HG03571 (cell line): ENCODE results near the gene TNS3.

Experiments
- ATAC-seq: cut with Tn5 transposase; IDR thresholded peaks from one replicate; pipeline ENCODE4 v1.9.1; 2021; ENCODE audit not compliant: unreplicated experiment

TNS3 gene

DNA sequence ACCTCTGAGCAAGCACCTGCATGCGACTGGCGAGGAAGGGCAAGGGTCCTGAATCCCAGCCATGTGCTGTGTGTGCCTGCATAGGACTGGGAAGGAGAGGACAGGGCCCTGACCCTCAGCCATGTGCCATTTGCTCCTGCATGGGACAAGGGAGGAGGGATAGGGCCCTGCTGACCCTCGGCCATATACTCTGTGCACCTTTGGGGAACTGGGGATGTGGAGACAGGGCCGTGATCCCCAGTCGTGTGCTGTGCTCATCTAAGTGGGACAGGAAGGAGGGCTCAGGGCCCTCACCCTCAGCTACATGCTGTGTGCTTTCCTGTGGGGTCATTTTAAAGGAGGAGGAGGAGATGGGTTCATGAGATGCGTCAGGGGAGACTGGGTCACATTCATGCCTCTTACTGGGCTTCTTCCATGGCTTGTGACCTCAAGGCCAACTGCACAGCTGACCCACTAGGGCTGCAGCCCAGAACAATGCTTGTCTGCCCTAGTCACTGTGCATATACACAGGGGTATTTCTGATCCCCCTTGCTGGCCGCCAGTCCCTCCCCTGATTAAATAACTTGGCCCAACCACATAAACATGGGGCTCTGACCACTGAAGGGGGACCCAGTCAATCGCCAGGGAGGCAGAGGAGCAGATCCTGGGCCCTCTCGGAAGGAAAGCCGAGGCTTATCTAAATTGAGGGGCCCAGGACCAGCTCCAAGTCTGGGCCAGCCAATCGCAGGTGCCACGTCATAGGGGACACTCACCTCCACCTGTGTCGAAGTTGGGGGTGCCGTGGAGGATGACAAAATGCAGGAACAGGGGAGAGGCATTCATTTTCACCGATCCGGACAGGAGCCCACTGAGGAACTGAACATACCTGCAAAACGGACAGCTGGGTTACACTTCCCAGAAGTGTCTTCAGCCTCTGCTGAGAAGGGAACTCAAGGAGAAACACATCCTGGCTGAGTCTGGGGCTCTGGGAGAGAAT is 167.3 kb downstream of the TNS3 start:
- no peak for ATAC-seq

DNA sequence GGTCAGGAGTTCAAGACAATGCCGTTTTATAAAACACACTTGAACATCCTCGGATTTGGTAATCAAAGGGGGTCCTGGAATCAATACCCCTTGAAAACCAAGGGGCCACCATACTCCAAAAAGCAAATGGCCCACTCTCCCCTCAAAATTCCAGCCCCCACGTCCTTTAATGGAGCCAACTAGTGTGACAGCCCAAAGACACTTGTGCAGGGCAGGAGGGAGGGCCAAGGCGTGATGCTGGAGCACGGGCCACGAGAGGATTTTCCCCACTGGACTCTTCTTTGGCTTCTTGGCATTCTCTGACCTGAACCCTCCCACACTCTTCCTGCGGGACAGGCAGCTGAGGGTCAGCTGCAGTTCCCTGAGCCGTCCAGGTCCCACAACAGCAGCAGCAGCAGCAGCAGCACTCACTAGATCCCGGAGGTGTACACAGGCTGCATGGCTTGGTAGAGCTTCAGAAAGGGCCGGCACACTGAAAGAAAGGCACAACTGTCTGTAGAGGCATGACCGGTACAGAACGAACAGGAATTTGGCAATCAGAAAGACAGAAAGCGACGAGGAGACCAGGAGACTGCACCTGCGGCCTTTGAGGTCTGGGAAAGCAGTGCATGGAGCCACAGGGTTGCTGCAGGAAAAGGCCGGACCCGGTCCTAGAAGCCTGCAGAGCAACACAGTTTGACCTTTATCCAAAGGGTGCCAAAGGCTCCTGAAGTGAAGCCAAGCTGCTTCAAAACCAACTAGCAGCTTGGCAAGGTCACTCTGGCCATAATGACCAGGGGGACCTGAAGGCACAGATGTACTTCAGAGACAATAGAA is 168.2 kb downstream of the TNS3 start:
- ATAC-seq: no peak

DNA sequence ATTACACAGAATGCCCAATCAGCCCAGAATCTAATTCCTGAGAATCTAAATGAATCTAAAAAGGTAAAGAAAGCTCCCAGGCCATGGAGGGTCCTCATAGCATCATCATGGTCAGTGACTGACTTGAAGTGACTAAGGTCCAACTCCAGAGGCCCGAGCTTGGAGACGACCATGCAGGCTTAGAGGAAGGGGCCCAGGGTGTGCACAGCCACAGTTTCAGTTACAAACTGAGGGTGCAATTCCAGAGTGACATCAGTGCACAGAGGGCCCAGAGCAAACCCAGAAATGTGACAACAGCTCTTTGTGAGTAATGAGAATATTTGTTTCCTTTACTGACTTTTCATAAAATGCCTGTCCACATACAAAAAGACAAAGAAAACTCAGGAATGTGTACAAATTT is 170.0 kb downstream of the TNS3 start:
- no peak for ATAC-seq

DNA sequence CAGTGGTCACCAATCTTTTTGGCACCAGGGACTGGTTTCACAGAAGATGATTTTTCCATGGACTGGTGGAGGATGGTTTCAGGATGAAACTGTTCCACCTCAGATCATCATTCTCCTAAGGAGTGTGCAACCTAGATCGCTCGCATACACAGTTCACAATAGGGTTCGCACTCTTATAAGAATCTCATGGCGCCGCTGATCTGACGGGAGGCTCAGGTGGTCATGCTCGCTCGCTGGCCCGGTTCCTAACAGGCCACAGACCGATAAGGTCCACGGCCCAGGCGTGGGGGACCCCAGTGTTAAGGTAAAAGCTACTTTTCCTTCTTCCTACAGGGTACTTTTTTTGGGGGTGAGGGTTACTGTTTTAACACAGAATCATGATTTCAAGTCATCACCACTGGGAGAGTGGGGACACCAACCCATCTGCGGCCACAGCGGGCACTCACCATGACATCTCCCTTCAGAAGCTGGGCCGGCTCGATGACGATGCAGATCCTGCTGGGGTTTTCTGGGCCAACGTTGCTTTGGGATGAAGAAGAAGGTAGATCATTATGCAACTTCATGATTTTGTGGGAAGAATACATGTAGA is 170.5 kb downstream of the TNS3 start:
- ATAC-seq: no peak

DNA sequence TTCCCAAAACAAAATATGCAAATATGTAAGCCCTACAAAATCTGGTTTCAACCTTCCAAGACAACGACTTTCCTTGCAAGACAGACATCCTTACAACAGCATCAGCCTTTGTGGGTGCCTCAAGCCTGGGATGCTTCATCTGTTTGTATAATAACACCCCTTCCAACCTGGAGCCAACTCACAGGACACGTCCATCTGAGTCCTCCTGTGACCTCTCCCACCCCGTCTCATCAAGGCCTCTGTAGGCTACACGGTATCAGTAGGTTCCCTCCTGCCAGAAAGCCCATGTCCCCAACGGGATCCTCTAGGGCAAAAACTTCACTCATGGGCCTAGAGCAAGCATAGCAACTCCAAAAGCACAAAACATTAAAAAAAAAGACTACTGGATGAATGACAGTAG is 173.2 kb downstream of the TNS3 start:
- ATAC-seq: no peak

DNA sequence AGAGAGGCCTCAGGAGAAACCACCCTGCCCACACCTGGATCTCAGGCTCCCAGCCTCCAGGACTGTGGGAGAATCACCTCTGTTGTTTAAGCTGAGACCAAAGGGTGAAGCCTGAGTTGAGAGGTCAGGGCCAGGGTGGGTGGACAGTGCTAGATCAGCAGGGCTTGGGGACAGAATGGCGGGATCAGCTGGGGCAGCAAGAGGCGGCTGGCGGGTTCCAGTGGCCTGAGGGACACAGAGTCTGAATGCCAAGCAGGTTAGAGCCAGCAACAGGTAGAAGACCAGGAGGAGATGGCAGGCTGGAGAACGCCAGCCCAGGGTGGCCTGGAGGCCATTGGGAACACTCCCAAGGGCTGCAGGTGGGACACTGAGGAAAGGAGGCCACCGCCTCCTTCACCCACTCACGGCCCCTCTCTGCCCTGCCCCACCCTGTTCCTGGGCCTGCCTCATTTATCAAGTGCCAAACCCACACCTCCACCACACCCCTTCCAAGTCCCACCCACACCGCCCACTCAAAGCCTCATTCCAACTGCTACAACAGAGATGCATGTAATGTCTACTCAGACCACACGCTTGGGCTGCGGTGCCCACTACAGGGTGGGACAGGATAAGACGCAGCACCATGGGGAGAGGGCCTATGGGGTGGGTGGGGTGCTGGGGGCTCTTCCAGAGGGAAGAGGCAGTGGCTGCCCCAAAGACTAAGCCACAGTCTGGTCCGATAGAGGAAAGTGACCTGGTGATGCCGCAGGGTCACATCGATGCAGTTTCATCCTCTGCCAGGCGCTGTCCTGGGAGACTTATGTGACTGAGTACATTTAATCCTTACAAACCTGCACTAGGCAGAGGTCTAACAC is 173.9 kb downstream of the TNS3 start:
- ATAC-seq: no peak

DNA sequence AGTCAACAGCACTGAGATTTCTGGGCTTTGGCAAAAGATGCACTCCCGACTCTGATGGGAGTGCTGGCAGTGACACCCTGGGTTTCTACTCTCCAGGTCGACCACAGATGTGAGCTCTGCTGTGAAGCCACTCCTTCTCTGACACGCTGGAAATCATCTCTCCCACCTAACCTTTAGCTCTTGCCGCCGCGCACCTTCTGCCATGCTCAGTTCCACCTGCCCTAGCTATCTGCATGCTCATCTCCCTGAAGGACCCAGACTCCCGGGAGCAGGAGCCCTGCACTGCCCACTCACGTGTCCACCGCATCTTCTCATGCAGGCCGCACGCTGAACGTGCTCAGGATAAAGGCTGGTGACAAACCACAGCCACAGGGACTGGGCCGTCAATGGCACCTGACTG is 174.8 kb downstream of the TNS3 start:
- no peak for ATAC-seq

DNA sequence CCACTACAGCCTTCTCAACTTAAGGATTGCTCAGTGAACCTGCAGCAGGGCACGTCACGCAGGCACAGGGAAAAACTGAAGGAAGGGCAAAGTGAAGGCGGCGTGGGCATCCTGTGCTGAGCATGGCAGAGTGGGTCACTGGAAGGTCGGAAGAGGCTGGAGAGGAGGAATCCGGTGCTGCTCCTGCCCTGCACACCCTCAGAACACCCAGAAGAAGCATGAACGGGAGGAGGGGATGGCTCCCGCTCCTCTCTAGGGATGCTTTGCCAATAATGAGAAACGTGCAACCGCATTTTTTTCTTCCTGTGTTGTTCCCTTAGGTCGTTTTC is 175.1 kb downstream of the TNS3 start:
- ATAC-seq: no peak

DNA sequence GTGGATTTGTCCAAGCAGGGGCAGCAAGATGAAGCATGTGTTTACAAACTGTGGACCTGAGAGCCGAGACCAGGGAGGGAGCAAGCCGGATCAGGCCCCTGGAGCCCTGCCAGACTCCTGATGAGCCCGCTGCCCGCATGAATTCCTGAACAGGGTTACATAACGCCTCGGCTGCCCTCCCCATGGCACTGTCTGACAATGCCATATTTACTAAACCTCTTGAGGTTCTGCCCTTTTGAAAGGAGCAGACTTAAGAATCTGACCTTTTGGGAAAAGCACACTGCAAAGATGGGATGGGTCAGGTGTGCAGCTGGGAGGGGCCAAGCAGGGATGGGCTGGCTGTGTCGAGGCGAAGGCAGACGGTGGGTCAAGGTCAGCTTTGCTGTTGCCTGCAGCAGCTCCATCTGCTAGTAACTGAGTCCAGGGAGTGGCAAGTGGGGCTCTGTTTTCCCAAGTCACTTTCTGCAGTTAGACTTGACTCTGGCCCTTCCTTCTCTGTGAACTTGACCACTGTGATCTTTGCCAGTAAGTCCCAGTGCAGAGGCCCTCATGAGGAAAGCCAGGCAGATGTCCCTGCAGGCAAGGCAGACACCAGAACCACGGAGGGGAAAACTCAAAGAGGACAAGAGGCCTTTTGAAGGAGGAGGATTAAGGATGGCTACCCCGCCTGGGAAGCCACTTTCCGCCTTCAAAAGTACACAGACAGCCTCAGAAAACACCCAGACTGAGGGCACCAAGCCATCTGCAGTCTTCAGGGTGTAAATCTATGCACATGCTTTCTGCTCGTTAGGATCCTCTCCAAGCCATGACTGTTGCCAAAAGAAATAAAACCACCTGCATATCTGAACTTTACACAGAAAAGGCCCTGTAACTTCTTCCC is 175.8 kb downstream of the TNS3 start:
- ATAC-seq: no peak

DNA sequence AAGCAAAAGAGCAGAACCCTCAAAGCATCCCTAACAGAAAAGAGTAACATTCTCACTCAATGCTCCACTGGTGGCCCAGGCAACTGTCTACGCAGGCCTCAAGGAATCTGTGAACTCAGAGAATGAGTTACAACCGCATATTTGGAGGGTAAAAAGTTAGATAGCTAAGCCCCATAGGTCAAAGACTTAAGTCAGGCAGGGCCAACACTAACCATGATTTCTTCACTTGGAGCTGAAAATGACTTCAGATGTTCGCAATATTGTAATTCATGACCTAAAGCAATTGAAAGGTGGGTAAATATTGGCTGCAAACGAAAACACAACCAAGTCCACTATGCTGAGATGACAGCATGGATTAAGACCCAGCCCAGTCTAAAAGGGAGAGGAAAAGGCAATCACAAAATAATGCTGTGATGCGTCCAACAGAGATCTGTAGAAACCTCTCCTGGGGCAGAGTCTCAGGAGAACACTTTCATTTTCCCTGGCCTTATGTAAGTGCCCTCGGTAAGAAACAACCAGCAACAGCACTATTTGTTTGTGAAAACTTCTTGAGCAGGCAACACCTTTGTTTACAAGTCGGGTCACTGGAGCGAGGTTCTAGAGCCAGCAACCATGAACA is 176.5 kb downstream of the TNS3 start:
- no peak for ATAC-seq

DNA sequence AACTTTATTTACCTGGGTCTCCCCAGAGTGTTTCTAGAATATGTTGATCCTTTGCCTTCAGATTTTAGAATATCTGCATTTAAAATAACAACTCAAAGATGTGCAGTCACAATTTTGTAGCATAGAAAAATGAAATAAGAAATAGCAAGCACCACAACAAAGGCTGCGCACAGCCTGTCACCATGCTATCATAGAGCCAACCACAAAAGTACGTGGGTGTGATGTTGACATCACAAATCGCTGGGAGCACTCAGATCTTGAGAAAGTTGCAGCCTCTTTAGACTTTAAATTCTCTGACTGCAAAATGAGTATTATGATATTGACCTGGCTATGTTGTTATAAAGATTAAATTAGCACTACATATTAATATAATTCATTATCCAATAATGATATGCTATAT is 177.9 kb downstream of the TNS3 start:
- ATAC-seq: no peak

DNA sequence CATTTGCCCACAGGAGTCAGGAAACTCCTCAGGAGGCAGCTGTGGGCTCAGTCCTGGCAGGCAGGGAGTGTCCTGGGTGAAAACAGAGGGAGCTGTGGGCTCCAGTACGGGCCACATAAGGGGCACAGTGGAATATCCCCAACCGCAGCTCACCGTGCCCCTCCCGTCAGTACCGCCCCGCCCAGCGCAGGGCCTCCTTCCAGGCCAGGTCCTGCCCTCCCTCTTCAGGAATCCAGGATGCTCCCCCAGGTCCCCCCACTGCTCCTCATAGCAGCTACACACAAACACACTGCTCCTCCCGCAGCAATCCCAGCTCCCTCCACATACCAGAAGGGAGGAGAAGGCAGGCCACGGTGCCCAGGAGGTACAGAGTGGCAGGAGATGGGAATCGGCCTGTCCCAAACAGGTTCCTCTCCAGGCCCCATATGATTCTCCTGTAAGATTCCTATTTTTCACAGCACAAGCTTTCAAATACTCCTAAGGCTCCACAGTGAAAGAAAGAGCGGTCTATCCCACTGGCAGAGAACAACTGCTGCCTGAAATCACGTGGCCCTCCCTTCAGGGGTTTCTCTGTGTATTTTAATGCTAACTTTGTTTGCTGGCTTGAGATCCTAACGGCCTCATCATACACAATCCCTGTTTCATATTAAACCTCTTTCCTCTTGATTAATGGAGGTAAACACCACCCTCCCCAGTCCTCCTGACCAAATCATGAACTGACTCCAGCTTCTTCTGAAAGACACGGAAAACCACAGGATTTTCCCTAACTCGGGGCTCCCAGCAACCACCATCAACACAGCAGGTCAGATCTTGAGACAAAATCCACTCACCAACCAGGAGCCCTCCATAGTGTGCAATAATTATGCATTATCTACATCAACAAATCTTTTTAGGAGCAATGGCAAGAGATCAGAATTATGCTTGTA is 178.7 kb downstream of the TNS3 start:
- ATAC-seq: no peak

DNA sequence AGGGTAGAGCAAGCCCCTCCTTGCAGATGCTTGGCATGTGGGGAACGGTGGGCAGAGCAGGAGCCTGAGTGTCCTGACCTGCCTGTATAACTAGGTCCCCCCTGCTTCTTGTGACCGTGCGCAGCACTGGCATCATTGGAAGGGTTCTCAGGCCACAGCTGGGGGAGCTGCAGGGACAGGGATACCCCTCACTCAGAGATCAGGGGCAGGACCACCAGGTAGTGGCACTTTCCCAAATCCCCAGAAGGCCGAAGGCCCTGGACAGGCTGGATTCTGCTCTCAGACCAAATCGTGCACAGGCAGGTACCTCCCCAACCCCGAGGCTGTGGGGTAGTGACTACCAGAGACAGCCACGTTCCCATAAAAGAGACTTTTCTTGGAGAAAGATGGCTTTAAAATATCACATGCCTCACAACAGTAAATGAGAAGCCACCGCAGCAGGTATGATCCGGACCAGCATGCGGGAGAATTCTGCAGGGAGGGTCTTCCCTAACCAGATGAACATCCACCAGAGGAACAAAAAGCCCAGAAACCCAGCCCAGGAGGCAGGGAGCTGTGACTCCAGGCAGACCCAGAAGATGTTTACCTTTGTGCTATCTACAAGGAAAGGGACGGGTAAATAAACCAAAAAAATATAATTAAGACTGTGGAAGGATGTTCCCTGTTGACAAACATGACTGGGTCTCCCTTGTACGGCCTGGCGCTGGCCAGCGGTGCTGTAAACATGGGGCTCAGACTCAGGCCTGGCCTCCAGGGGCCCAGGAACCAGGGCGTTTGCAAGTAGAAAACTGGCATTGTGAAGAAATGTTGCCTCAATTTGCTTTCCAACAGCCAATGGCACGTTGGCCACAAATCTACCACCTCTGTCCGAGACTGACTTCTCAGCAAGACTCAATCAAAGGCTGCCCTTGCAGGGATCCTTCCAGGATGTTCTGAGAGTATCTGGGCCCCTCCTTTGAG is 180.0 kb downstream of the TNS3 start:
- no peak for ATAC-seq

DNA sequence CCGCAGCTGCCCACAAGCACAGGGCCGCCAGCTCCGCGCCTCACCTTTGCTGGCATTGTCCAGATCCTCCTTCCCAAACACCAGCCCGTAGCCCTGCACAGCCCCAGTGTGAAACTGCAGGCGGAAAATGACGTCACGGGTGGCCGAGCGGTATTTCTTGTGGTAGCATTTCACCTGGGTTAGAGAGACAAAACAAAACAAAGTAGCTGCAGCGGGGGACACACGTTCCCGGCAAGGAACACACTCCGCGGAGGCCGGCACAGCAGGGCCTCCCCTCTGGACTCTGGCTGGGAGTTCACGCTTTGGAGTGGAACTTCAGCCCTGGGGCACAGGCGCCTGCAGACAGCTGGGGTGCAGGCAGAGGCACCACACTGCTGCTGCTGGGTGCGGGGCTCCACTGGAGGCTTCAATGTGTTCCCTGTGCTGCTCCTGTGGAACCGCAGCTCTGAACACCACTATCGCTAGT is 181.1 kb downstream of the TNS3 start:
- no peak for ATAC-seq

DNA sequence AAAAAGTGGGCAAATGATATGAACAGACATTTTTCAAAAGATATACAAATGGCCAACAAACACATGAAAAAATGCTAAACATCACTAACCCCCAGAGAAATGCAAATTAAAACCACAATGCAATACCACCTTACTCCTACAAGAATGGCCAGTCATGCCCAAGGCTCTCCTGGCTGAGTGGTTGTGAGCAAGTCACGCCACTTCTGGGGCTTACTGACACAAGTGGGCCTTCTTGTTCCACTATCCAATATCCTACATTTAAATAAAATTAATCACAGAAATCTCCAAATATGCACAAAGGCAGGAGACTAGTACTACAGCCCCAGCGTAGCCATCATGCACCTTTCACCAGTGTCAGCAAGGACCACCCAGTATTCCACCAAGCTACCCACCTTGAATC is 181.9 kb downstream of the TNS3 start:
- no peak for ATAC-seq

DNA sequence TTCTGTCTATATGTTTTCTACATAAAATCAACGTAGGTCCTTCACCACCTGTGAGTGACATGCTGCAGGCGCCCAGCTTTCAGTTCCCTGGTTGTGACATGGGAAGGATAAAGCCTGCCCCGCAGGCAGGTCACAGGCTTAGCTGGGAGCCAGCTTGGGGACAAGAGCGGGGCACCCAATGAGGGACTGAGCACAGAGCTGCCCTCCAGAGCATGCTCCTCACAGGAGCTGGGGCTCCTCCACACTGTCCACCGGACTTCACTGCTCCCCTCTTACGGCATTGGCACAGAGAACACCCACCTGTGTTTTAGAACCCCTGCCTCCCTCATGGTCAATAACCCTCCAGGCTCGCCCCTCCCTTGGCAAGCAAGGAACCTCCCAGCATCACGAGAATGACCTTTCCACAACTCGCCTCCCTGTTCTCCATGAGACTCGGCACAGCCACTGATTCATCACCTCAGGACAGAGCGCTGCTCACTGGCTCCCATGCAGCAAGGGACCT is 187.1 kb downstream of the TNS3 start:
- ATAC-seq: no peak

DNA sequence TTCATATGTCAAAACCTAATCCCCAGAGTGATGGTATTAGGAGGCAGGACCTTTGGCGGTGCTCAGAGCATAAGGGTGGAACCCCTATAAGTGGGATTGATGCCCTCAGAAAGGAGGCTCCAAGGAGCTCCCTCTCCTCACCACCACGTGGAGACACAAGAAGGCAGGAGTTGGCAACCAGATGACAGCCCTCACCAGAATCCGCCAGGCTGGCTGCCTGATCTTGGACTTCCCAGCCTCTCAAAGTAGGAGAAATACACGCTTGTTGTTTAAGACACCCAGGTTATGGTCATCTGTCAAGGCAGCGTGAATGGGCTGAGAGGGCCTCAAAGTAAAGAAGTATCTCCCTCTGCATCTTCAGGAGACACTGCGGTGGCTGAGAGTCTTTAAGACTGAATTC is 187.7 kb downstream of the TNS3 start:
- no peak for ATAC-seq
